BE2C (cell line): ENCODE results near the gene TXNRD2.

ENCODE experiments used
- DNase-seq: peaks from one replicate; pipeline ENCODE4 v3.0.0-alpha.2; 2020
- H3K27me3 ChIP-seq: fragments of 250-450 bp; sonication (Bioruptor Pico); 2 replicates; pipeline ENCODE4 v1.5.1; 2020; ENCODE audit warnings: mild to moderate bottlenecking
- H3K36me3 ChIP-seq: fragments of 250-450 bp; sonication (Bioruptor Pico); 2 replicates; pipeline ENCODE4 v1.5.1; 2020; ENCODE audit warnings: mild to moderate bottlenecking
- H3K4me1 ChIP-seq: fragments of 250-450 bp; sonication (Bioruptor Pico); 2 replicates; pipeline ENCODE4 v1.5.1; 2020
- H3K4me3 ChIP-seq: 2 replicates; pipeline ENCODE4 v1.5.1; 2011; ENCODE audit warnings: low read depth, low read length
- H3K9me3 ChIP-seq: fragments of 250-450 bp; sonication (Bioruptor Pico); 2 replicates; pipeline ENCODE4 v1.5.1; 2020
- TF ChIP-seq, protein P1 (sequence below): IDR thresholded peaks from 2 replicates; pipeline ENCODE4 v1.5.1; 2012; ENCODE audit warnings: mild to moderate bottlenecking, low read depth, low read length

The TXNRD2 gene

DNA sequence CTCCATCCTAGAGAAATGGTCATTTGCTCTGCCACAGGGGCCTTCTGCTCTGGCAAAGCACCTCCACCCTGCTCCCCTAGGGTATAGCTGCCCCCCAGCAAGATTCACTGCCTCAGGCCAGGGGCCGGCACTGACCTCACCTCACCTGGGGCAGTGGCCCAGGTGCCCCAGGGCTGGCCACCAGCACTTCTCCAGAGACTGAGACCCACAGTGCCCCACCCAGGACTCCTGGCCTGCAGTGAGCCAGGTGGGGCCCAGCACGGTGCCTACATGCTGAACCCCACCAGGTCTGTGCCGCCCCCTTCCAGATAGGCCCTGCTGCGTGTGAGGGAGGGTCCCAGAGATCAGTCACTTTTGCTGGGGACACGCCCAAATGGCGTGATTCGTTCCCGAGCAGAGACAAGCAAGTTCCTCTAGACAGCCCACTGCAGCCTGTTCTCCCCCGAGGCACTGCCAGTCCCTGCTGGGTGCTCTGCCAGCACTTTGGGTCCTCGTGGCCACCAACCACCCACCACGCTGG lies 97.7 kb downstream of the TXNRD2 start:
- DNase-seq, result no peak
- Histone ChIP-seq H3K4me1 (peaks cover 32% of the 10 kb centered on the region), H3K36me3 (peaks cover 7% of the 10 kb centered on the region), H3K27me3 (no peaks in the 10 kb centered on the region), H3K9me3 (no peaks in the 10 kb centered on the region; the same call in 1 of the 2 replicates), H3K4me3 (no peak overlapping the region; the same call in 1 of the 2 replicates)
- TF ChIP-seq, protein P1, sequence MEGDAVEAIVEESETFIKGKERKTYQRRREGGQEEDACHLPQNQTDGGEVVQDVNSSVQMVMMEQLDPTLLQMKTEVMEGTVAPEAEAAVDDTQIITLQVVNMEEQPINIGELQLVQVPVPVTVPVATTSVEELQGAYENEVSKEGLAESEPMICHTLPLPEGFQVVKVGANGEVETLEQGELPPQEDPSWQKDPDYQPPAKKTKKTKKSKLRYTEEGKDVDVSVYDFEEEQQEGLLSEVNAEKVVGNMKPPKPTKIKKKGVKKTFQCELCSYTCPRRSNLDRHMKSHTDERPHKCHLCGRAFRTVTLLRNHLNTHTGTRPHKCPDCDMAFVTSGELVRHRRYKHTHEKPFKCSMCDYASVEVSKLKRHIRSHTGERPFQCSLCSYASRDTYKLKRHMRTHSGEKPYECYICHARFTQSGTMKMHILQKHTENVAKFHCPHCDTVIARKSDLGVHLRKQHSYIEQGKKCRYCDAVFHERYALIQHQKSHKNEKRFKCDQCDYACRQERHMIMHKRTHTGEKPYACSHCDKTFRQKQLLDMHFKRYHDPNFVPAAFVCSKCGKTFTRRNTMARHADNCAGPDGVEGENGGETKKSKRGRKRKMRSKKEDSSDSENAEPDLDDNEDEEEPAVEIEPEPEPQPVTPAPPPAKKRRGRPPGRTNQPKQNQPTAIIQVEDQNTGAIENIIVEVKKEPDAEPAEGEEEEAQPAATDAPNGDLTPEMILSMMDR, result no peak

DNA sequence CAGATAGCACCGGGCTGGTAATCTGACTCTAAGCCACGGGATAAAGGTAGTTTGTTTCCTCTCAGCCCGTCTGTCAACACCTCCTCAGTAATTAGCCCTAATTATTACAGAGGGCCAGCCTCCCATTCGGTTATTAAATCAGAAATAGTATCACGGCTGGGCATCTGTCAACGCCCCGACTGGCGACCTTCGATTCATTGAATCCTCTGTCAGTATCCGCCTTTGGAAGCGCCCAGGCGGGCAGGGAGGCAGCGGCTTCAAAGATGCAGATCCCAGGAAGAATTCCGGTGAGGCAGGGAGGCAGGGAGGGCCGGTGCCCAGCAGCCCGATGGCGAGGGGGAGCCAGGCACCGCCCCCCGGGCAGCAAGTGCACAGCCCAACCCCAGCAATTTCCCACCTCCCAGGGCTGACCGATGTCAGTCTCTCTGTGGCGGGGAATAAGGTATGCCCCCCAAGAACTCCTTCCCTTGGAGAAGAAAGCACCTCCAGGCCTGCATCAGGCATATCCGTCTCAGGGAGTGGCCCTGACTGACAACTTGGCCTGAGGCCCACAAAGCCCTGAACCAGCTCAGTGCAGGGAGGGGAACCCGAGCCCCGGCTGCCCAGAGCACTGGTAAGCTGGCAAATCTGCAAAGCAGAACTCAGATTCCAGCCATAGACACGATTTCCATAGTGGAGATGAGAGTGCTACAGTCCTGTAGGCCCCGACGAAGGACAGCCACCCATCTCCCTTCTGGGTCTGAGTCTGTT lies 98.3 kb downstream of the TXNRD2 start:
- no peak for DNase-seq
- no peaks in the 10 kb centered on the region for H3K27me3 ChIP-seq
- no peaks in the 10 kb centered on the region; the same call in 1 of the 2 replicates for H3K9me3 ChIP-seq
- H3K4me1 ChIP-seq, result peaks cover 32% of the 10 kb centered on the region
- TF ChIP-seq, protein P1, result no peak
- H3K36me3 ChIP-seq, result peaks cover 7% of the 10 kb centered on the region
- no peak overlapping the region for H3K4me3 ChIP-seq

DNA sequence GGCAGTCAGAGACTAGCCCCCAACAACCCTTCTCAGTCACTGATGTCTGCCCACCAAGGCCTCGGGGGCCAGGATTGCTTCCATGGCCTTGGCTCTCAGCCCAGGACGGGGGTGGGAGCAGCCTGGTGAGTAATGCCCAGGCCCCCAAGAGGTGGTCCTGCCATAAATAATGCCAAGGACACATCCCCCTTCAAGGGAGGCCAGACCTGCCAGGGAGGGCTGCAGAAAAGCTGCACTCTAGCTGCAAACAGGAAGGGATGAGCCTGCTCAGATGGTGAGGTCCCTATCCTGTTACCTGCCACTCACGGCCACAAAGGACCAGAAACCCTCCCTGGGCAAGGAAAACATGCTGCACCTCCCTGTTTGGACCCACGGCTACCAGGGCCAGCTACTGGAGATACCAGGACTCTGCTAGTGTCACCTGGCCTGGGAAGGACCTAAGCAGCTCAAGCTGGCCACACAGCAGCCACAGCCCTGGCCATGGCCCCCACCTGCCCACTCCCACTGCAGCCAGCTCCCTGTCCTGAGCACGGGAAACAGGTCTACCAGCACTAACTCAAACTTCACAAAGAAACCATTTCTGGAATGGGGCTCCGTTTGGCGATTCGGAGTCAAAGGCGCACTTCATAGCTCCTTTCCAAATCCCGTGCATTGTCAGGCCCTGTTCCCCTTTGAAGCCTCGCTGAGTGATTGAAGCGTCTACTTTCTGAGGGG lies 99.1 kb downstream of the TXNRD2 start:
- no peak overlapping the region for H3K4me3 ChIP-seq
- no peaks in the 10 kb centered on the region; the same call in 1 of the 2 replicates for H3K9me3 ChIP-seq
- peaks cover 32% of the 10 kb centered on the region for H3K4me1 ChIP-seq
- peaks cover 7% of the 10 kb centered on the region for H3K36me3 ChIP-seq
- peak; percentile 37 for DNase-seq
- TF ChIP-seq, protein P1, result no peak
- H3K27me3 ChIP-seq, result no peaks in the 10 kb centered on the region

DNA sequence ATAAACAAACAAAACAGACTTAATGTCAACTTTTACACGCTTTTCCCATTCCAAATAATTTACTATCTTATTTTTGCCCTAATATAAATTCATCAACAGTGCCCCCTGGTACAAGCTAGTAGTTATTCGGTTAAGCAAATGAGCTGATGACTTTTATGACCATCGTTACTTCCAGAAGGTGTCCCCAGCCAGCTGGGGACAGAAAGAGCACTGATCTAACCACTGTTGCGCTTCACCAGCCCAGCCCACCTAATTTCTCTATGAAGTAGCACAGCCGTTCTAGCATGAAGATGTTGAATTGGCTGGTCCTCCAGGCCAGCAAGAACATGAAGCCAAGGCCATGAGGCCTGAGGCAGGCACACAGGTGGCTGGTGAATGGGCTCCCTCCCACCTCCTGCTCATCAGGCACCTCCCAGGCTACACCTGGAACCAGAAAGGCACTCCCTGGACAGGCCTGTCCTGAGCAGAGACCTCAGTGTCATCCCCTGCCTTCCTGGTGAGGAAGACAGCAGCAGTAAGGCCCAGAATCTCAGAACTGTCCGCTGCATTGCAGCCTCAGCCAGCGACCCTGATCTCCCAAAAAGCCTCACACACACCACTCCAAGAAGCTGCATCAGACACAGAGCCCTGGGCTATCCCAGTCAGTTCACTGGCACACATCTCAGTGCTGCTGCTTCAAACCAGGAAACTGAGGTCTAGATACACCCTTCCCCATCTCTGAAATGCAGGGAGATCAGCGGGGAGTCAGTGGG lies 99.8 kb downstream of the TXNRD2 start:
- Histone ChIP-seq H3K4me1 (peaks cover 32% of the 10 kb centered on the region), H3K36me3 (peaks cover under 1% of the 10 kb centered on the region), H3K4me3 (no peak overlapping the region), H3K9me3 (no peaks in the 10 kb centered on the region), H3K27me3 (no peaks in the 10 kb centered on the region)
- no peak for DNase-seq
- TF ChIP-seq, protein P1, result no peak

DNA sequence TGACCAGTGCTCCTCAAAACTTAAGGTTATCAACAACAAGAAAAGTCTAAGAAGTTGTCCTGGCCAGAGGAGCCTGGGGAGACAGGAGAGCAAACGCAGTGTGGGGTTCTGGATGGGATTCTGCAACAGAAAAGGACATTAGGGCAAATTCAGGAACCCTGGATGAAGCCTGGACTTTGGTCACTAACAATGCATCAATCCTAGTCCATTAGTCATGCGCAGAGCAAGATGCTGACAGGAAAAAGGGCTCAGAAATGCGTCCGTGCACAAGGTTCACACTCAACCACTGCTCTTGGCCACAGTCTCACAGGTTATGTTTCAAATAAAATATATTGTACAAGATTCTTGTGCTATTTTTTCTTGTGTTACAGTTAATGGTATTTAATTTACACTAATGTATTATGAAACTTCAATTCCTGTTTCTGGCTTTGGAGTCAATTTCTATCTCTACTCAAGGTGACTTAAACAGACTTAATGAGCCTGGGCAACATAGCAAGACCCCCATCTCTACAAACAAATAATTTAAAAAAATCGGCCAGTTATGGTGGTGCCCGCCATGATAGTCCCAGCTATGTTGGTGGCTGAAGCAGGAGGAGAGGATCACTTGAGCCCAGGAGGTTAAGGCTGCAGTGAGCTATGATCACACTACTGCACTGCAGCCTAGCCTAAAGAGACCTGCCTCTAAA lies 100.5 kb downstream of the TXNRD2 start:
- H3K27me3 ChIP-seq, result no peaks in the 10 kb centered on the region
- H3K36me3 ChIP-seq, result no peaks in the 10 kb centered on the region
- peaks cover 32% of the 10 kb centered on the region for H3K4me1 ChIP-seq
- DNase-seq, result no peak
- H3K9me3 ChIP-seq, result no peaks in the 10 kb centered on the region
- TF ChIP-seq, protein P1, result no peak
- no peak overlapping the region for H3K4me3 ChIP-seq
